Thoracic aorta (tissue), 2 donors: ENCODE data around the gene SLC30A1. TPM values are rescaled to one million over a fixed set of nuclear protein-coding genes. Genes with fewer than 3 reads are reported as not detected.

Experiments
- ATAC-seq: fragments of 150-250 bp; one replicate; pipeline ENCODE4 v1.8.0; 2017; ENCODE audit warnings: low read depth; ENCODE audit not compliant: insufficient number of reproducible peaks, low FRiP score
- DNase-seq: peaks from one replicate; pipeline ENCODE4 v3.0.0-alpha.2; 2020; ENCODE audit warnings: low spot score
- H3K27ac ChIP-seq, 2 donors: fragments of 200-600 bp; sonication (generic); 1 replicate in 1 of 2; 2 replicates in 1 of 2; pipeline ENCODE4 v1.5.1; 2016; ENCODE audit warnings: mild to moderate bottlenecking in 2 of 2, moderate library complexity in 2 of 2
- H3K27me3 ChIP-seq: fragments of 200-600 bp; sonication (generic); replicated peaks from 2 replicates; pipeline ENCODE4 v1.6.0; 2016; ENCODE audit warnings: mild to moderate bottlenecking; ENCODE audit not compliant: insufficient read depth
- H3K36me3 ChIP-seq: fragments of 200-600 bp; sonication (generic); one replicate; pipeline ENCODE4 v1.5.1; 2016
- H3K4me1 ChIP-seq, 2 donors: fragments of 200-600 bp; sonication (generic); 1 replicate in 1 of 2; 2 replicates in 1 of 2; pipeline versions ENCODE4 v1.5.1 to v1.6.0; 2016; ENCODE audit warnings: low read depth in 2 of 2, mild to moderate bottlenecking in 1 of 2; ENCODE audit not compliant: control insufficient read depth in 1 of 2
- H3K4me3 ChIP-seq: fragments of 200-600 bp; sonication (generic); 2 replicates; pipeline ENCODE4 v1.5.1; 2016; ENCODE audit warnings: mild to moderate bottlenecking
- H3K9me3 ChIP-seq: fragments of 200-600 bp; sonication (generic); 2 replicates; pipeline ENCODE4 v1.5.1; 2016
- total RNA-seq, 2 donors: library from RNA; depleted of rRNA; stranded (reverse); fragments of >200 nt; gene quantifications; one replicate each; pipeline versions ENCODE4 v1.1.0 to v1.2.3, GENCODE V29; 2016
- TF ChIP-seq, protein P1 (sequence below): fragments of 200-600 bp; sonication (generic); IDR thresholded peaks from one replicate; pipeline ENCODE4 v1.5.1; 2019; ENCODE audit warnings: antibody characterized with exemption

Gene SLC30A1
- total RNA-seq, 2 donors from 2014 or later: 8.8 to 23.9 TPM

DNA sequence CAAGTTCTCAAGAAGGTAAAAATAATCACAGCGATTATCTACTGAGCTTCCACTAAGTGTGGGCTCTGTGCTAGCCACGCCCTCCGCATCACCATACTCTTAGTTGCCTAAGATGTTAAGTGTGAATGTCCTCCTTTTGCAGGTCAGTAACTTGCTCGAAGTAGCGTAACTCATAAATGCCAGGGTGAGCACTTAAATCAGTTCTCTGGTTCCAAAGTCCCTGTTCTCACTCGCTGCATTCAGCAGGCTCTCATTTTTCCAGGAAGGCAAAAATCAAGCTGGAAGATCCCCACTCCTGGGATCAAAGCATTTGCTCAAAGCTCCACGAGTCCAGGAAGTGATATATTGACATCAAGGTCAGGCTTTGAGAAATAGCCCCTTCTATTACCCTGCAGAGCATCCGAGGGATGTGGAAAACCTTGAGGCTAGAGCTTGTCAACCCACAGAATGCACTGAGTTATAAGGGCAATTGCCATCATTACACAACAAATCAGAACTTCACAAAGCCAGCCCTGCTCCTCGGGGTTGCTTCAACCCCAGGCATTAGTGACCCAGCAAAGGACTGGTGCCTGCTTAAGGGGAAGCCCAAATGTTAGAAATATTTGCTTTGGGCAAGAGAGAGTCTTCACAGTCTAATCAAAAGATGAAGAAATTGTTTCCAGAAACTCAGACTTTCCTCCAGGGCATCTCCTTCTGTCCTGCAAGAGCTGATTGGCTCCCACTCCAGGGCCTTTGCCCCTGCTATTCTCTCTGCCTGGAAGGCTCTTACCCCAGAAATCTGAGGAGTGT is 19.5 kb downstream of the SLC30A1 start:
- TF ChIP-seq, protein P1, sequence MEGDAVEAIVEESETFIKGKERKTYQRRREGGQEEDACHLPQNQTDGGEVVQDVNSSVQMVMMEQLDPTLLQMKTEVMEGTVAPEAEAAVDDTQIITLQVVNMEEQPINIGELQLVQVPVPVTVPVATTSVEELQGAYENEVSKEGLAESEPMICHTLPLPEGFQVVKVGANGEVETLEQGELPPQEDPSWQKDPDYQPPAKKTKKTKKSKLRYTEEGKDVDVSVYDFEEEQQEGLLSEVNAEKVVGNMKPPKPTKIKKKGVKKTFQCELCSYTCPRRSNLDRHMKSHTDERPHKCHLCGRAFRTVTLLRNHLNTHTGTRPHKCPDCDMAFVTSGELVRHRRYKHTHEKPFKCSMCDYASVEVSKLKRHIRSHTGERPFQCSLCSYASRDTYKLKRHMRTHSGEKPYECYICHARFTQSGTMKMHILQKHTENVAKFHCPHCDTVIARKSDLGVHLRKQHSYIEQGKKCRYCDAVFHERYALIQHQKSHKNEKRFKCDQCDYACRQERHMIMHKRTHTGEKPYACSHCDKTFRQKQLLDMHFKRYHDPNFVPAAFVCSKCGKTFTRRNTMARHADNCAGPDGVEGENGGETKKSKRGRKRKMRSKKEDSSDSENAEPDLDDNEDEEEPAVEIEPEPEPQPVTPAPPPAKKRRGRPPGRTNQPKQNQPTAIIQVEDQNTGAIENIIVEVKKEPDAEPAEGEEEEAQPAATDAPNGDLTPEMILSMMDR: no peak
- Histone ChIP-seq H3K9me3 (no peaks in the 10 kb centered on the region), H3K4me3 (no peak overlapping the region), H3K36me3 (no peaks in the 10 kb centered on the region), H3K27ac (no peak overlapping the region), H3K27me3 (no peaks in the 10 kb centered on the region), H3K4me1 (no peaks in the 10 kb centered on the region)
- no peak for DNase-seq
- ATAC-seq: no peak

DNA sequence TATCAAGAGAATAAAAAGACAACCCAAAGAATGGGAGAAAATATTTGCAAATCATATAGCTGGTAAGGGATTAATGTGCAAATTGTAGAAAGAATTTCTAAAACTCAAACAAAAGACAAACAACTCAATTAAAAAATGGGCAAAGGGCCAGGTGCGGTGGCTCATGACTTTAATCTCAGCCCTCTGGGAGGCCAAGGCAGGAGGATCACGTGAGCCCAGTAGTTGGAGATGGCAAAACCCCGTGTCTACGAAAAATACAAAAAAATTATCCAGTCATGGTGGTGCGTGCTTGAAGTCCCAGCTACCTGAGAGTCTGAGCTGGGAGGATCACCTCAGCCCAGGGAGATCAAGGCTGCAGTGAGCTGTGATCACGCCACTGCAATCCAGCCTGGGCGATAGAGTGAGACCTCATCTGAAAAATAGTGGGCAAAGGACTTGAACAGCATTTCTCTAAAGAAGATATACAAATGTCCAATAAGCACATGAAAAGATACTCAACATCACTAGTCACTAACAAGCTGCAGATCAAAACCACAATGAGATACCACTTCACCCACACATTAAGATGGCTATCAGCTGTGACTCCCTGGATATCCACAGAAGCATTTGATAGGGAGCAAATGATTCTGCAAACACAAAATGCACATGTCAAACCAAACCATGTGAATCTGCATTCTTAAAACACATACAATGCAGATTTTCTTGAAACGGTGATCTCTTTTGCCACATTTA is 20.9 kb downstream of the SLC30A1 start:
- H3K27ac ChIP-seq: no peak overlapping the region
- no peaks in the 10 kb centered on the region for H3K27me3 ChIP-seq
- ATAC-seq (no peak), DNase-seq (no peak)
- TF ChIP-seq, protein P1: no peak
- no peaks in the 10 kb centered on the region for H3K36me3 ChIP-seq
- H3K9me3 ChIP-seq: no peaks in the 10 kb centered on the region
- H3K4me3 ChIP-seq: no peak overlapping the region
- no peaks in the 10 kb centered on the region for H3K4me1 ChIP-seq

- Histone ChIP-seq H3K27ac (no peak overlapping the region), H3K27me3 (no peaks in the 10 kb centered on the region), H3K36me3 (no peaks in the 10 kb centered on the region), H3K9me3 (no peaks in the 10 kb centered on the region), H3K4me3 (no peak overlapping the region), H3K4me1 (peaks cover 15 to 31% of the 10 kb centered on the region in 2 donors)
- ATAC-seq: no peak
- no peak for DNase-seq
- TF ChIP-seq, protein P1: no peak
These were observed 25.4 kb downstream of the SLC30A1 start for GRCh38 chr1:211553549-211553948.

DNA sequence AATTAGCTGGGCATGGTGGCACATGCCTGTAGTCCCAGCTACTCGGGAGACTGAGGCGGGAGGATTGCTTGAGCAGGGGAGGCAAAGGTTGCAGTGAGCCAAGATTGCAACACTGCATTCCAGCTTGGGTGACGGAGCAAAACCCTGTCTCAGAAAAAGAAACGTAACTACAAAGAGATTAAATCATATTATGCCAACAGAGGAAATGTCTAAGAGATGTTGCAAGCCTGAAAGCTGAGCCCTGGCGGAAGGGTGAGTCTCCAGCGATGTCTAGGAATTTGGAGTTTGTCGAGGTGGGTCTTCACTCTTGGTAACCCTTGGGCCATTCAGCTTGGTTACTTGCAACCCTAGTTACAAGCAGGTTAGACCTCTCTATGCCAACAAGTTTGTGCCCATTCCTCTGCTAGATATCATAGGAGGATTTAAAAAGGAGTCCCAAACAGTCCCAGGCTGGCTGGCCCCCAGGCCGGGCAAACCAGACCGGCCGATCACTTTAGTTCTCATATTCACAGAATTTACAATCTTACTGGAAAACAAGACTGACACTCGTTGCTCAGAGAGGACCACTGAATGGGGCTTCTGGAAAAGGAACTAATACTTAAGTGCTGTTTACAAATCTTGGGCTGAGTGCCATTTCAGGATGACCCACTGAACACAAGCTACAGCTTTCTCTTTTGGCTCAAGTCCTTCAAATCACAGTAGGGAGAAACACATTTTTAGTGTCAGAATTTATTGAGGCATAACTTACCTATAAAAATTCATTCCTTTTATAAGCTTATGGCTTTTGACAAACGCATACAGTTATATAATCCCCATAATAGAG is 27.1 kb downstream of the SLC30A1 start:
- TF ChIP-seq, protein P1: no peak
- H3K9me3 ChIP-seq: no peaks in the 10 kb centered on the region
- H3K4me3 ChIP-seq: peak overlapping the region; percentile 23
- no peaks in the 10 kb centered on the region for H3K27me3 ChIP-seq
- ATAC-seq: peak; percentile 64
- H3K27ac ChIP-seq: peak overlapping the region; percentile 47 to 53
- no peaks in the 10 kb centered on the region for H3K36me3 ChIP-seq
- H3K4me1 ChIP-seq: peaks cover 16 to 37% of the 10 kb centered on the region in 2 donors
- no peak for DNase-seq
